Skeletal muscle tissue (tissue), 1 donor: Measurements from ENCODE around the gene PDCL2. TPM values are rescaled to one million over a fixed set of nuclear protein-coding genes. Genes with fewer than 3 reads are reported as not detected.

Source experiments
- total RNA-seq: library from RNA; depleted of rRNA; stranded (reverse); fragments of >200 nt; gene quantifications from one replicate; pipeline ENCODE4 v1.2.3, GENCODE V29; 2014

Gene PDCL2
- total RNA-seq, 1 donor from 2014 or later, result not detected

Other genes starting within 250 kb of the PDCL2 start
- 4.2 TPM for gene SRD5A3, start 246.0 kb downstream of the PDCL2 start, total RNA-seq
- 88.7 TPM for gene TMEM165, start 196.3 kb downstream of the PDCL2 start, total RNA-seq
- 13.6 TPM for gene CLOCK, start 45.3 kb downstream of the PDCL2 start, total RNA-seq
- gene NMU, start 44.1 kb upstream of the PDCL2 start, total RNA-seq, result not detected
- gene EXOC1L, start 227.5 kb upstream of the PDCL2 start, total RNA-seq, result 2.6 TPM